Measurements from ENCODE around the gene TBL1XR1. TPM values are rescaled to one million over a fixed set of nuclear protein-coding genes. Genes with fewer than 3 reads are reported as not detected.
A peak's percentile ranks its signal among the peaks of the same experiment; 100 is the strongest.

The TBL1XR1 gene
- 44.7 TPM for polyA plus RNA-seq (2012; ENCODE audit: insufficient read depth, insufficient read length, low read depth)

DNA sequence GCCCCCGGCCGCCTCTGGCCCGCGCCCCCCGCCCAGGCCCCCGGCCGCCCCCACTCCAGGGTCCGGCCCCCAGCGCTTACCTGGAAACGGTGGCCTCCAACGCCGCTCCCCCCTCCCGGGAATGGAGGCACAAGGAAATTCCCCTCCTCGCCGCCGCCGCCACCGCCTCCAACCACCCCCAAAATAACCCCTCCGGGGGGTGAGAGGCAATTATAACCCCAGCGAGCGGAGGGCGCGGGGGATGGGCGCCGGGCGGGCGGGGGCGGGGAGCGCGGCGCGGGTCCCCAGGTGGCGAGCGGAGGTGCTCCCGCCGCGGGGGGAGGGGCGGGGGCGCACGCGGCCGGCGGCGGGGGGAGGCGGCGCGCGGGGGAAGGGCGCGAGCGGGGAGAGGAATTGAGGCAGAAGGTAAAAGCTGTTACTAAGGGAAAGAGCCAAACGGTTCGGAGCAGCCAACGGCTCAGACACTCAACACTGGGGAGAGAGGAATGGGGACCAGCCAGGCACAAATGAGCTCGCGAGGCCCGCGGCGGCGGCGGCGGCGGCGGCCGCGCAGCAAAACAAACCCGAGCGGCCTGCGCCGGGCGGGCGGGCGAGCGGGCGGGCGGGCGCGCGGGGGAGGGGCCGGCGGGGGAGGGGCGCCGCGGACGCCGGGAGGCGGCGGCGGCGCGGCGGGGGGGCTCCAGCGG is at the start of gene TBL1XR1:
TSS of gene TBL1XR1 (minus strand) at position 442 of the 686 bp plus-strand sequence. CDS start 132,505 bp downstream, outside the sequence.
- no peaks in the 10 kb centered on the region for H3K9me3 ChIP-seq
- H3K4me1 ChIP-seq = peaks cover 13% of the 10 kb centered on the region; the same call in 1 of the 2 replicates
- H3K36me3 ChIP-seq = peaks cover 15% of the 10 kb centered on the region; the same call in 1 of the 2 replicates
- TF ChIP-seq, protein P1, sequence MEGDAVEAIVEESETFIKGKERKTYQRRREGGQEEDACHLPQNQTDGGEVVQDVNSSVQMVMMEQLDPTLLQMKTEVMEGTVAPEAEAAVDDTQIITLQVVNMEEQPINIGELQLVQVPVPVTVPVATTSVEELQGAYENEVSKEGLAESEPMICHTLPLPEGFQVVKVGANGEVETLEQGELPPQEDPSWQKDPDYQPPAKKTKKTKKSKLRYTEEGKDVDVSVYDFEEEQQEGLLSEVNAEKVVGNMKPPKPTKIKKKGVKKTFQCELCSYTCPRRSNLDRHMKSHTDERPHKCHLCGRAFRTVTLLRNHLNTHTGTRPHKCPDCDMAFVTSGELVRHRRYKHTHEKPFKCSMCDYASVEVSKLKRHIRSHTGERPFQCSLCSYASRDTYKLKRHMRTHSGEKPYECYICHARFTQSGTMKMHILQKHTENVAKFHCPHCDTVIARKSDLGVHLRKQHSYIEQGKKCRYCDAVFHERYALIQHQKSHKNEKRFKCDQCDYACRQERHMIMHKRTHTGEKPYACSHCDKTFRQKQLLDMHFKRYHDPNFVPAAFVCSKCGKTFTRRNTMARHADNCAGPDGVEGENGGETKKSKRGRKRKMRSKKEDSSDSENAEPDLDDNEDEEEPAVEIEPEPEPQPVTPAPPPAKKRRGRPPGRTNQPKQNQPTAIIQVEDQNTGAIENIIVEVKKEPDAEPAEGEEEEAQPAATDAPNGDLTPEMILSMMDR (IDR thresholded peaks at IDR 0.05; ENCODE audit: low read depth, low read length) = no peak
- H3K27me3 ChIP-seq = no peaks in the 10 kb centered on the region
- DNase-seq = peak; percentile 92
- peak within 1 kb of the TSS; percentile 99 for H3K4me3 ChIP-seq (ENCODE audit: low read depth, low read length)

- H3K4me3 ChIP-seq (ENCODE audit: low read depth, low read length) = no peak overlapping the region
- H3K4me1 ChIP-seq = no peaks in the 10 kb centered on the region
- TF ChIP-seq, protein P1 (IDR thresholded peaks at IDR 0.05; ENCODE audit: low read depth, low read length) = no peak
- H3K36me3 ChIP-seq = no peaks in the 10 kb centered on the region
- H3K27me3 ChIP-seq = no peaks in the 10 kb centered on the region
- DNase-seq = no peak
- no peaks in the 10 kb centered on the region for H3K9me3 ChIP-seq
These were observed 48.0 kb upstream of the TBL1XR1 start for GRCh38 chr3:177245250-177245649.

DNA sequence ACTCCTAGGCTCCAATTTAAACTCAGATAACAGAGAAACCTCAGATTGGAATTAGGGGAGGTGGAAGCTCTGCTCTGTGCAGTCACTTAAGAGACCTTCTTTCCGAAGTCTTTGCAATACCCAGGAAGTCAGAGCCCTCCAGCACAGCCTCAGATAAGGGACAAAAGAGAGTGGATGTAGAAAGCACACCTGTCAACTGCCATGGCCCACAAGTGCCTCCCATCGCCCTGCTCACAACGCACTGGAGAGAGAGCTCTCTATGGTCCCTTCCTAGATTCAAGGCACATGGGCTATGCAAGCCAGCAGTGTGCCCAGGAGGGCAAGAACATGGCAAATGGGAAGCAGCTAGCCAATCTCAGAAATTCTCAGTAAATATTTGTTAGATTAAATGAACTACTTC is 47.3 kb upstream of the TBL1XR1 start:
- DNase-seq = no peak
- no peaks in the 10 kb centered on the region for H3K4me1 ChIP-seq
- no peaks in the 10 kb centered on the region for H3K9me3 ChIP-seq
- H3K27me3 ChIP-seq = no peaks in the 10 kb centered on the region
- no peaks in the 10 kb centered on the region for H3K36me3 ChIP-seq
- TF ChIP-seq, protein P1 (IDR thresholded peaks at IDR 0.05; ENCODE audit: low read depth, low read length) = no peak
- no peak overlapping the region for H3K4me3 ChIP-seq (ENCODE audit: low read depth, low read length)

- TF ChIP-seq, protein P1 (IDR thresholded peaks at IDR 0.05; ENCODE audit: low read depth, low read length) = no peak
- H3K27me3 ChIP-seq = no peaks in the 10 kb centered on the region
- no peaks in the 10 kb centered on the region for H3K9me3 ChIP-seq
- DNase-seq = no peak
- no peak overlapping the region for H3K4me3 ChIP-seq (ENCODE audit: low read depth, low read length)
- no peaks in the 10 kb centered on the region for H3K36me3 ChIP-seq
- no peaks in the 10 kb centered on the region for H3K4me1 ChIP-seq
These were observed 41.5 kb upstream of the TBL1XR1 start for GRCh38 chr3:177238686-177239216.

- TF ChIP-seq, protein P1 (IDR thresholded peaks at IDR 0.05; ENCODE audit: low read depth, low read length) = no peak
- Histone ChIP-seq H3K36me3 (no peaks in the 10 kb centered on the region), H3K4me1 (no peaks in the 10 kb centered on the region), H3K4me3 (ENCODE audit: low read depth, low read length) (no peak overlapping the region), H3K27me3 (no peaks in the 10 kb centered on the region), H3K9me3 (no peaks in the 10 kb centered on the region)
- DNase-seq = no peak
These were observed 39.9 kb upstream of the TBL1XR1 start for GRCh38 chr3:177237206-177237605.

- Histone ChIP-seq H3K36me3 (no peaks in the 10 kb centered on the region), H3K4me1 (no peaks in the 10 kb centered on the region), H3K4me3 (ENCODE audit: low read depth, low read length) (no peak overlapping the region), H3K9me3 (no peaks in the 10 kb centered on the region), H3K27me3 (no peaks in the 10 kb centered on the region)
- no peak for DNase-seq
- TF ChIP-seq, protein P1 (IDR thresholded peaks at IDR 0.05; ENCODE audit: low read depth, low read length) = no peak
These were observed 39.4 kb upstream of the TBL1XR1 start for GRCh38 chr3:177236704-177237103.

Data from BE2C (cell line).